Measurements from ENCODE around the gene EVC.

Gene EVC

DNA sequence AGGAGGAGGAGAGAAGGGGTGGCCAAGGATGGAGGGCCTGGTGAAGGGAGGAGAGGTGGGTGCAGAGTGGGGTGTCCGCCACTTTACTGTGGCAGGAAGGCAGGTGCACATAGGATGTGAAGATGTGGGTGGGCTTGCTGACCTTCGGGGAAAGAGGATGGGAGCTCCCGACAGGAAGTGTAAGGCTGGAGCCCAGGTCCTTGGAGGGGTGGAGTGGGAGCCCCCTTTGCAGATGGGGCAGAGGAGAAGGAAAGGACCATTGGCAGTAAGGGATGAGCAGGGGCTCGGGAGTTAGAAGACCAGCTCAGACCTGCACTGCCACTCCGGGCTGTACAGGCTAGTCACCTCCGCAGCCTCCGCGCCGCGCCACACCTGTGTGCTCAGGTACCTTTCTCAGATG is 89.5 kb downstream of the EVC start:
- TF ChIP-seq, protein P1, sequence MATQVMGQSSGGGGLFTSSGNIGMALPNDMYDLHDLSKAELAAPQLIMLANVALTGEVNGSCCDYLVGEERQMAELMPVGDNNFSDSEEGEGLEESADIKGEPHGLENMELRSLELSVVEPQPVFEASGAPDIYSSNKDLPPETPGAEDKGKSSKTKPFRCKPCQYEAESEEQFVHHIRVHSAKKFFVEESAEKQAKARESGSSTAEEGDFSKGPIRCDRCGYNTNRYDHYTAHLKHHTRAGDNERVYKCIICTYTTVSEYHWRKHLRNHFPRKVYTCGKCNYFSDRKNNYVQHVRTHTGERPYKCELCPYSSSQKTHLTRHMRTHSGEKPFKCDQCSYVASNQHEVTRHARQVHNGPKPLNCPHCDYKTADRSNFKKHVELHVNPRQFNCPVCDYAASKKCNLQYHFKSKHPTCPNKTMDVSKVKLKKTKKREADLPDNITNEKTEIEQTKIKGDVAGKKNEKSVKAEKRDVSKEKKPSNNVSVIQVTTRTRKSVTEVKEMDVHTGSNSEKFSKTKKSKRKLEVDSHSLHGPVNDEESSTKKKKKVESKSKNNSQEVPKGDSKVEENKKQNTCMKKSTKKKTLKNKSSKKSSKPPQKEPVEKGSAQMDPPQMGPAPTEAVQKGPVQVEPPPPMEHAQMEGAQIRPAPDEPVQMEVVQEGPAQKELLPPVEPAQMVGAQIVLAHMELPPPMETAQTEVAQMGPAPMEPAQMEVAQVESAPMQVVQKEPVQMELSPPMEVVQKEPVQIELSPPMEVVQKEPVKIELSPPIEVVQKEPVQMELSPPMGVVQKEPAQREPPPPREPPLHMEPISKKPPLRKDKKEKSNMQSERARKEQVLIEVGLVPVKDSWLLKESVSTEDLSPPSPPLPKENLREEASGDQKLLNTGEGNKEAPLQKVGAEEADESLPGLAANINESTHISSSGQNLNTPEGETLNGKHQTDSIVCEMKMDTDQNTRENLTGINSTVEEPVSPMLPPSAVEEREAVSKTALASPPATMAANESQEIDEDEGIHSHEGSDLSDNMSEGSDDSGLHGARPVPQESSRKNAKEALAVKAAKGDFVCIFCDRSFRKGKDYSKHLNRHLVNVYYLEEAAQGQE (IDR thresholded peaks at IDR 0.05; ENCODE audit: insufficient read depth in 1 of 2, low read depth in 2 of 2, low read length in 2 of 2): no peak
- TF ChIP-seq FOXP2 (optimal IDR thresholded peaks at IDR 0.05; ENCODE audit: borderline replicate concordance, extremely low read depth, extremely low read length, insufficient read depth) (no peak), TAF1 (IDR thresholded peaks at IDR 0.05; ENCODE audit: borderline replicate concordance, insufficient read depth, low read length) (no peak), SIN3A (IDR thresholded peaks at IDR 0.05; ENCODE audit: borderline replicate concordance, insufficient read depth, low read length) (no peak)

DNA sequence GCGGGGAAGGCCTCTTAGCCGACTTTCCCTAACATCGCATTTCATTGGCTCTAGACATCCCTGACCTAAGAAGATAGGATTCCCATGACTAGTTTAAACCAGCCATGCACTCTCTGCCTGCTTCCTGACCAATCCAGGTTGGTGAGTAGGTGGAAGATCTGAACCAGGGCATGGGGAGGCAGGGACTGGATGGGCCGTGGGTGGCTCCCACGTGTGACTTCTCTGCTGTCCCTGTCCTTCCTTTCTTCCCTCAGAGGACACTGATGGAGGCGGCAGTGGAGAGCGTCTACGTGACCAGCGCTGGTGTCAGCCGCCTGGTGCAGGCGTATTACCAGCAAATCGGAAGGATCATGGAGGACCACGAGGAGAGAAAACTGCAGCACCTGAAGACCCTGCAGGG is 90.7 kb downstream of the EVC start:
- TF ChIP-seq POLR2AphosphoS5 (IDR thresholded peaks at IDR 0.05; ENCODE audit: low read depth, low read length): no peak
- no peak for TF ChIP-seq TAF1 (IDR thresholded peaks at IDR 0.05; ENCODE audit: borderline replicate concordance, insufficient read depth, low read length)
- no peak for TF ChIP-seq FOXP2 (optimal IDR thresholded peaks at IDR 0.05; ENCODE audit: borderline replicate concordance, extremely low read depth, extremely low read length, insufficient read depth)
- no peak for TF ChIP-seq SIN3A (IDR thresholded peaks at IDR 0.05; ENCODE audit: borderline replicate concordance, insufficient read depth, low read length)
- TF ChIP-seq, protein P1 (IDR thresholded peaks at IDR 0.05; ENCODE audit: insufficient read depth in 1 of 2, low read depth in 2 of 2, low read length in 2 of 2): no peak

DNA sequence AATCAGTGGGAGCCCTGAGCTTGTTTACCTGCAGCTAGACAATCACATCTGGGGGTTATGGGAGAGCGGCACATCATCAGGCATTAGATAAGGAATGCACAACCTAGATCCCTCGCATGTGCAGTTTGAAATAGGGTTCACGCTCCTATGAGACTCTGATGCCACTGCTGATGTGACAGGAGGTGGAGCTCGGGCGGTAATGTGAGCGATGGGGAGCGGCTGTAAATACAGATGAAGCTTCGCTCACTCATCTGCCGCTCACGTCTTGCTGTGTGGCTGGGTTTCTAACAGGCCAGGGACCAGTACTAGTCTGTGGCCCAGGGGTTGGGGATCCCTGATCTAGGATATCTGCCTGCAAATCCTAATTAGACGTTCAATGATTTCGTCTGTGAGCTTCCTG is 91.6 kb downstream of the EVC start:
- TF ChIP-seq TAF1 (IDR thresholded peaks at IDR 0.05; ENCODE audit: borderline replicate concordance, insufficient read depth, low read length) (no peak), SIN3A (IDR thresholded peaks at IDR 0.05; ENCODE audit: borderline replicate concordance, insufficient read depth, low read length) (no peak), FOXP2 (optimal IDR thresholded peaks at IDR 0.05; ENCODE audit: borderline replicate concordance, extremely low read depth, extremely low read length, insufficient read depth) (no peak)
- TF ChIP-seq, protein P1 (IDR thresholded peaks at IDR 0.05; ENCODE audit: insufficient read depth in 1 of 2, low read depth in 2 of 2, low read length in 2 of 2): no peak

DNA sequence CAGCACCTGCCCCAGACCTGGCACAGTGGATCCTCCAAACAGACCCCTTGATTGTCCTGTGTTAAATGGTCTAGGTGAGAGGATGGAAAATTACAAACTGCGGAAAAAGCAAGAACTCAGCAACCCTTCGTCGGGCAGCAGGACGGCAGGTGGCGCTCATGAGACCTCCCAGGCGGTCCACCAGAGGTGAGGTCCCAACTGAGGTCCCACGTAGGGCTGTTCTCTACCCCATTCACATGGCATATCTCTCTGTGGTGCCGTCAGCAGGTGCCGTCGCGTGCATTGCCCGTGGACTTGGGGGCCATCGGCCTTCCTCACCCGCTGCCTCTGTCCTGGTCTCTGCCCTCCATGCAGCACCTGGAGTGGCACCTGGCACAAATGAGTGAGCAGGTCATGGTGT is 93.7 kb downstream of the EVC start:
- TF ChIP-seq FOXP2 (optimal IDR thresholded peaks at IDR 0.05; ENCODE audit: borderline replicate concordance, extremely low read depth, extremely low read length, insufficient read depth) (no peak), POLR2AphosphoS5 (IDR thresholded peaks at IDR 0.05; ENCODE audit: low read depth, low read length) (no peak), TAF1 (IDR thresholded peaks at IDR 0.05; ENCODE audit: borderline replicate concordance, insufficient read depth, low read length) (no peak), SIN3A (IDR thresholded peaks at IDR 0.05; ENCODE audit: borderline replicate concordance, insufficient read depth, low read length) (no peak)
- TF ChIP-seq, protein P1 (IDR thresholded peaks at IDR 0.05; ENCODE audit: insufficient read depth in 1 of 2, low read depth in 2 of 2, low read length in 2 of 2): no peak

DNA sequence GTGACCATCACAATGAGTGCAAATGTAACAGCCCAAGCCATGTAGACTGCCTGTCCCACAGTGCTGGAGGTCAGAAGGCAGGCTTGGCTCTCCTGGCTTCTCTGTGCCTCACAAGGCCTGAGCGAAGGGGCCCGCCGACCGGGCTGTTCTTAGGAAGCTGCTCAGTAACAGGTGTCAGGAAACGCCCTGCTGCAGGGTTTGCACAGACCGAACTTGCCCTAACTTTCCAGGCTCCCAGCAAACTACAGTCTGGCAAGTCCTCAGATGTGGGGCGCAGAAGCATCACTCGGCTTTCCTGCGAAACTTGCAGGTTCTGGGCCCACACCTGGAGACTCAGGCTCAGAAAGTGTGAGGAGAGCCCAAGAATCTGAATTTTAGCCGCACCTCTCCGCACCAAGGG is 94.3 kb downstream of the EVC start:
- TF ChIP-seq FOXP2 (optimal IDR thresholded peaks at IDR 0.05; ENCODE audit: borderline replicate concordance, extremely low read depth, extremely low read length, insufficient read depth) (no peak), TAF1 (IDR thresholded peaks at IDR 0.05; ENCODE audit: borderline replicate concordance, insufficient read depth, low read length) (no peak), POLR2AphosphoS5 (IDR thresholded peaks at IDR 0.05; ENCODE audit: low read depth, low read length) (no peak), SIN3A (IDR thresholded peaks at IDR 0.05; ENCODE audit: borderline replicate concordance, insufficient read depth, low read length) (no peak)
- TF ChIP-seq, protein P1 (IDR thresholded peaks at IDR 0.05; ENCODE audit: insufficient read depth in 1 of 2, low read depth in 2 of 2, low read length in 2 of 2): no peak
